Fibroblast of lung (primary cell): Measurements from ENCODE around the gene CLIC4. TPM values are rescaled to one million over a fixed set of nuclear protein-coding genes. Genes with fewer than 3 reads are reported as not detected.

Experiments
- DNase-seq, 2 donors: peaks; one replicate each; pipeline versions ENCODE4 v3.0.0 to v3.0.0-alpha.2; 2010; ENCODE audit warnings: low read depth in 2 of 2
- H2AFZ ChIP-seq: 2 replicates; pipeline ENCODE4 v1.5.1; 2012; ENCODE audit warnings: low read length, control low read depth, inconsistent platforms
- H3K27ac ChIP-seq: 2 replicates; pipeline ENCODE4 v1.5.1; 2011; ENCODE audit warnings: low read length, control low read depth; ENCODE audit not compliant: insufficient read depth
- H3K27me3 ChIP-seq: 2 replicates; pipeline ENCODE4 v1.5.1; 2011; ENCODE audit warnings: mild to moderate bottlenecking, low read length; ENCODE audit not compliant: control insufficient read depth, insufficient read depth
- H3K36me3 ChIP-seq: 2 replicates; pipeline ENCODE4 v1.5.1; 2011; ENCODE audit warnings: low read length; ENCODE audit not compliant: control insufficient read depth, insufficient read depth
- H3K4me1 ChIP-seq: 2 replicates; pipeline ENCODE4 v1.5.1; 2011; ENCODE audit warnings: low read length; ENCODE audit not compliant: control insufficient read depth, insufficient read depth; ENCODE audit errors: extremely low read depth
- H3K4me2 ChIP-seq: 2 replicates; pipeline ENCODE4 v1.5.1; 2011; ENCODE audit warnings: low read length, control low read depth; ENCODE audit not compliant: insufficient read depth; ENCODE audit errors: extremely low read depth
- H3K4me3 ChIP-seq, 4 experiments: fragments of 200-600 bp in 1 of 4; sonication (generic) in 1 of 4; replicated peaks in 1 of 4; 2 replicates each; pipeline ENCODE4 v1.5.1; 2011 to 2016; ENCODE audit warnings: low read length in 4 of 4, low read depth in 3 of 4, mild to moderate bottlenecking in 3 of 4, control low read depth in 2 of 4, inconsistent platforms in 1 of 4, mixed read lengths in 1 of 4; ENCODE audit not compliant: insufficient read depth in 1 of 4; ENCODE audit errors: control extremely low read depth in 1 of 4
- H3K79me2 ChIP-seq: 2 replicates; pipeline ENCODE4 v1.5.1; 2012; ENCODE audit warnings: mild to moderate bottlenecking, low read length, inconsistent platforms; ENCODE audit not compliant: control insufficient read depth, insufficient read depth
- H3K9ac ChIP-seq: 2 replicates; pipeline ENCODE4 v1.5.1; 2011; ENCODE audit warnings: mild to moderate bottlenecking, low read length, control low read depth; ENCODE audit not compliant: insufficient read depth
- H3K9me3 ChIP-seq: 2 replicates; pipeline ENCODE4 v1.5.1; 2012; ENCODE audit warnings: low read depth, low read length; ENCODE audit not compliant: control insufficient read depth, insufficient read depth
- H4K20me1 ChIP-seq: 2 replicates; pipeline ENCODE4 v1.5.1; 2011; ENCODE audit warnings: low read length; ENCODE audit not compliant: control insufficient read depth, insufficient read depth; ENCODE audit errors: extremely low read depth
- CTCF ChIP-seq, 2 donors: IDR thresholded peaks in 1 of 2; conservative IDR thresholded peaks in 1 of 2; 1 replicate in 1 of 2; 2 replicates in 1 of 2; pipeline ENCODE4 v1.5.1; 2011 to 2012; ENCODE audit warnings: low read length in 2 of 2, control low read depth in 1 of 2, inconsistent platforms in 1 of 2, low read depth in 1 of 2, mild to moderate bottlenecking in 1 of 2
- EZH2 ChIP-seq: IDR thresholded peaks from 2 replicates; pipeline ENCODE4 v1.5.1; 2012; ENCODE audit warnings: low read length, control low read depth, mild to moderate bottlenecking; ENCODE audit errors: missing control alignments
- polyA plus RNA-seq, 2 donors: library from polyadenylated mRNA; depleted of rRNA in 1 of 2; stranded (reverse) in 1 of 2; unstranded in 1 of 2; fragments of >200 nt; gene quantifications; 2 replicates each; pipeline ENCODE4 v1.2.1, GENCODE V29; 2011 to 2012; ENCODE audit warnings: missing spikeins in 1 of 2
- total RNA-seq: library from RNA; depleted of rRNA; stranded (reverse); fragments of >200 nt; gene quantifications from 2 replicates; pipeline ENCODE4 v1.2.1, GENCODE V29; 2014

Gene CLIC4
- total and polyA plus RNA-seq, 2 donors (not counting 1 experiment from before 2014, with no cell fraction given) = 368 to 494 TPM

DNA sequence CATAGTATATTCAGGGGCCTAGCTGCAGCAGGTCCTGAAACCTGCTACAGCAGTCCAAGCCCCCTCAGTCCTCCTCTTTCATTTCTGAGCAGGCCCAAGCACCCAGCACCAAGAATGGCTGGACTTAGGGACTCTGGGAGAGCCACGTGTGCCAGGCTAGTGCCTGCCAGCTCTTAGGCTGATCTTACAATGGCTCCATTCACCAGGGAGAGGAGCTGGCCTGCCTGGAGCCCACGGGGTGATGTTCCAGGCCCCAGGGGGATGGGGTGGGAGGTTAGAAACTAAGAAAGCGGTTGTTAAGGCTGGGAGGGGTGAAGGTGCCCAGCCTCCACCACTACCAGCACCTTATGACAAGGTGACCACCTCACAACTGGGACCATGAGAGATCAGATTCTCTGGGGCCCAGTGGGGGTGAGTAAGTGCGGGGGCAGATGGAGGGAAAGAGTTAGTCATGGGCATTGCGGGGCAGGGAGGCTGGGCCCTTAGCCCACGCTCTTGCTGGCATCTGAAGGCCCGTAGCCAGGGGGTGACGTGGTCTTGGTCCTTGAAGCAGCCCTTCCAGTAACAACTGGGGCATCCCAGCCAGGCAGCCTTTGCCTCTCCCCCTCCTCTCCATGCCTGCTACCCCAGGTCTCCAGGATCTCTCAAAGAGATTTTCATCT lies 30.3 kb upstream of the CLIC4 start:
- no peaks in the 10 kb centered on the region for H3K27me3 ChIP-seq
- H4K20me1 ChIP-seq = no peaks in the 10 kb centered on the region
- TF ChIP-seq CTCF (conservative IDR thresholded peaks at IDR 0.05 in 1 of 2, IDR thresholded peaks at IDR 0.05 in 1 of 2; ENCODE audit: low read depth in 1 of 2, low read length in 2 of 2) (no peak), EZH2 (no peak)
- DNase-seq = peak; percentile 18 to 93
- H3K4me3 ChIP-seq = no peak overlapping the region
- no peaks in the 10 kb centered on the region for H3K9me3 ChIP-seq
- H3K79me2 ChIP-seq = no peaks in the 10 kb centered on the region
- H3K4me2 ChIP-seq = no peak overlapping the region
- H3K9ac ChIP-seq = no peak overlapping the region
- no peak overlapping the region for H2AFZ ChIP-seq
- H3K36me3 ChIP-seq = no peaks in the 10 kb centered on the region
- H3K27ac ChIP-seq = no peak overlapping the region
- peaks cover 12% of the 10 kb centered on the region for H3K4me1 ChIP-seq

DNA sequence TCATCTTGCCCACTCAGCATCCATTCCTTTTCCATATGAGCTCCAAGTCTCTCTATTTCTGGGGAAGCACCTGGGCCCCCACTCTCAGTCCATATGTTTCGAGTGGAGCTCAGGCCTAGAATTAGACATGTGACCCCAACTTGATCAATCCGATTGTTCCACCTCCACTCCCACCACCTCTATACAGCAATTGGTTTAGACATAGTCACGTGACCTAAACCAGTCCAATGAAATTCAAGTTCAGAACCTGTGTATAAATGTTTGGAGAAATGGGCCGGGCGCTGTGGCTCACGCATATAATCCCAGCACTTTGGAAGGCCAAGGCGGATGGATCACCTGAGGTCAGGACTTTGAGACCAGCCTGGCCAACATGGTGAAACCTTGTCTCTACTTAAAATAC lies 29.6 kb upstream of the CLIC4 start:
- no peak overlapping the region for H2AFZ ChIP-seq
- no peak overlapping the region for H3K4me2 ChIP-seq
- no peaks in the 10 kb centered on the region for H4K20me1 ChIP-seq
- no peak for DNase-seq
- H3K4me3 ChIP-seq = no peak overlapping the region
- peaks cover 14% of the 10 kb centered on the region for H3K4me1 ChIP-seq
- H3K9me3 ChIP-seq = no peaks in the 10 kb centered on the region
- TF ChIP-seq CTCF (conservative IDR thresholded peaks at IDR 0.05 in 1 of 2, IDR thresholded peaks at IDR 0.05 in 1 of 2; ENCODE audit: low read depth in 1 of 2, low read length in 2 of 2) (no peak), EZH2 (no peak)
- no peak overlapping the region for H3K9ac ChIP-seq
- no peaks in the 10 kb centered on the region for H3K27me3 ChIP-seq
- no peaks in the 10 kb centered on the region for H3K79me2 ChIP-seq
- no peaks in the 10 kb centered on the region for H3K36me3 ChIP-seq
- no peak overlapping the region for H3K27ac ChIP-seq

- peaks cover 9% of the 10 kb centered on the region for H3K4me1 ChIP-seq
- H4K20me1 ChIP-seq = no peaks in the 10 kb centered on the region
- no peak overlapping the region for H3K9ac ChIP-seq
- H3K79me2 ChIP-seq = no peaks in the 10 kb centered on the region
- H3K27ac ChIP-seq = no peak overlapping the region
- H3K9me3 ChIP-seq = no peaks in the 10 kb centered on the region
- H3K4me2 ChIP-seq = no peak overlapping the region
- H2AFZ ChIP-seq = no peak overlapping the region
- H3K27me3 ChIP-seq = no peaks in the 10 kb centered on the region
- TF ChIP-seq CTCF (conservative IDR thresholded peaks at IDR 0.05 in 1 of 2, IDR thresholded peaks at IDR 0.05 in 1 of 2; ENCODE audit: low read depth in 1 of 2, low read length in 2 of 2) (no peak), EZH2 (no peak)
- no peak overlapping the region for H3K4me3 ChIP-seq
- DNase-seq = peak in 1 of 2 donors; percentile 9
- no peaks in the 10 kb centered on the region for H3K36me3 ChIP-seq
Observed at GRCh38 chr1:24717887-24718650, 27.2 kb upstream of the CLIC4 start.
